Hepatocyte (in vitro differentiated cells): Measurements from ENCODE around the gene SHQ1.

Source experiments
- EZH2phosphoT487 ChIP-seq: fragments of 200-600 bp; sonication (generic); IDR thresholded peaks from one replicate; pipeline ENCODE4 v1.6.1; 2018; ENCODE audit warnings: antibody characterized with exemption, mild to moderate bottlenecking, low read depth, moderate library complexity; ENCODE audit not compliant: unreplicated experiment, severe bottlenecking
- TF ChIP-seq, protein P1 (sequence below): fragments of 200-600 bp; sonication (generic); IDR thresholded peaks from 2 replicates; pipeline ENCODE4 v1.5.1; 2016; ENCODE audit warnings: antibody characterized with exemption, mild to moderate bottlenecking; ENCODE audit not compliant: poor library complexity

DNA sequence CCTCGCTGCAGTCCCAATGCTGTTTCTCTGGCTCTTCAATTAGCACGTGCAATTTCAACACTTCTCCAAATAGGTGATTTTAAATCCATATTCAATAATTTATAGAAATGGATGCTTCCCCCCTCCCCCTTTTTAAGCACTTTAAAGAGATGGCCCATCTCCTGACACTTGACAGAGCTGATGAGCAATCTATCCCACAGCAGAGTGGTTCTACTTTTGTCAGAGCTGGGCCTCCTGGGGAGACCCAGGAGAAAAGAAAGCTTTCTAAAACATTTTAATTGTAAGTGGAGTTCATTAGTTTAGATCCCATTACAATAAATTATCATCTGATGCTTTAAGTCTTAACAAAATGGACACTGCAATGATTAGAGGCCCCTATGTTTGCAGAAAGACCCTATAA is 127.7 kb downstream of the SHQ1 start:
- no peak for TF ChIP-seq EZH2phosphoT487
- TF ChIP-seq, protein P1, sequence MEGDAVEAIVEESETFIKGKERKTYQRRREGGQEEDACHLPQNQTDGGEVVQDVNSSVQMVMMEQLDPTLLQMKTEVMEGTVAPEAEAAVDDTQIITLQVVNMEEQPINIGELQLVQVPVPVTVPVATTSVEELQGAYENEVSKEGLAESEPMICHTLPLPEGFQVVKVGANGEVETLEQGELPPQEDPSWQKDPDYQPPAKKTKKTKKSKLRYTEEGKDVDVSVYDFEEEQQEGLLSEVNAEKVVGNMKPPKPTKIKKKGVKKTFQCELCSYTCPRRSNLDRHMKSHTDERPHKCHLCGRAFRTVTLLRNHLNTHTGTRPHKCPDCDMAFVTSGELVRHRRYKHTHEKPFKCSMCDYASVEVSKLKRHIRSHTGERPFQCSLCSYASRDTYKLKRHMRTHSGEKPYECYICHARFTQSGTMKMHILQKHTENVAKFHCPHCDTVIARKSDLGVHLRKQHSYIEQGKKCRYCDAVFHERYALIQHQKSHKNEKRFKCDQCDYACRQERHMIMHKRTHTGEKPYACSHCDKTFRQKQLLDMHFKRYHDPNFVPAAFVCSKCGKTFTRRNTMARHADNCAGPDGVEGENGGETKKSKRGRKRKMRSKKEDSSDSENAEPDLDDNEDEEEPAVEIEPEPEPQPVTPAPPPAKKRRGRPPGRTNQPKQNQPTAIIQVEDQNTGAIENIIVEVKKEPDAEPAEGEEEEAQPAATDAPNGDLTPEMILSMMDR, result no peak
